Esophagus (tissue), 2 donors: ENCODE data around the gene GPR39. TPM values are rescaled to one million over a fixed set of nuclear protein-coding genes. Genes with fewer than 3 reads are reported as not detected.

Experiments used
- H3K27ac ChIP-seq, 2 donors: one replicate each; pipeline ENCODE4 v1.5.1; 2013; ENCODE audit warnings: low read depth in 2 of 2, mild to moderate bottlenecking in 2 of 2, inconsistent platforms in 1 of 2, low read length in 1 of 2, moderate library complexity in 1 of 2
- H3K27me3 ChIP-seq, 2 donors: one replicate each; pipeline ENCODE4 v1.6.1; 2013; ENCODE audit warnings: low read length in 2 of 2, control low read depth in 1 of 2, mild to moderate bottlenecking in 1 of 2; ENCODE audit not compliant: insufficient read depth in 2 of 2, control insufficient read depth in 1 of 2
- H3K36me3 ChIP-seq, 2 donors: one replicate each; pipeline ENCODE4 v1.6.1; 2013; ENCODE audit warnings: low read length in 1 of 2; ENCODE audit not compliant: control insufficient read depth in 2 of 2, insufficient read depth in 2 of 2
- H3K4me1 ChIP-seq, 2 donors: one replicate each; pipeline ENCODE4 v1.6.1; 2013; ENCODE audit warnings: low read length in 1 of 2; ENCODE audit not compliant: control insufficient read depth in 2 of 2, insufficient read depth in 2 of 2
- H3K4me3 ChIP-seq, 2 donors: one replicate each; pipeline ENCODE4 v1.5.1; 2013; ENCODE audit warnings: low read length in 2 of 2, mild to moderate bottlenecking in 2 of 2, low read depth in 1 of 2, moderate library complexity in 1 of 2
- H3K9me3 ChIP-seq, 2 donors: one replicate each; pipeline ENCODE4 v1.6.1; 2013; ENCODE audit warnings: mild to moderate bottlenecking in 2 of 2, low read depth in 1 of 2, low read length in 1 of 2, moderate library complexity in 1 of 2; ENCODE audit not compliant: control insufficient read depth in 2 of 2, insufficient read depth in 1 of 2
- WGBS, 2 donors: extraction: QIAGEN DNeasy Blood & Tissue Kit; methylation state at CpG; one replicate each; pipeline ENCODE4 v1.1.7; 2013; 5-methylcytosine and 5-hydroxymethylcytosine counted together
- polyA plus RNA-seq, 2 donors: library from polyadenylated mRNA; stranded (reverse); fragments of 200-250 nt; gene quantifications; one replicate each; pipeline ENCODE4 v1.2.3, GENCODE V29; 2013
- donor health status: healthy with polysubstance abuse.
- donor health status: Bipolar disorder and iron deficiency.

GPR39 gene
- polyA plus RNA-seq, 2 donors, result 0.65 to 0.93 TPM

DNA sequence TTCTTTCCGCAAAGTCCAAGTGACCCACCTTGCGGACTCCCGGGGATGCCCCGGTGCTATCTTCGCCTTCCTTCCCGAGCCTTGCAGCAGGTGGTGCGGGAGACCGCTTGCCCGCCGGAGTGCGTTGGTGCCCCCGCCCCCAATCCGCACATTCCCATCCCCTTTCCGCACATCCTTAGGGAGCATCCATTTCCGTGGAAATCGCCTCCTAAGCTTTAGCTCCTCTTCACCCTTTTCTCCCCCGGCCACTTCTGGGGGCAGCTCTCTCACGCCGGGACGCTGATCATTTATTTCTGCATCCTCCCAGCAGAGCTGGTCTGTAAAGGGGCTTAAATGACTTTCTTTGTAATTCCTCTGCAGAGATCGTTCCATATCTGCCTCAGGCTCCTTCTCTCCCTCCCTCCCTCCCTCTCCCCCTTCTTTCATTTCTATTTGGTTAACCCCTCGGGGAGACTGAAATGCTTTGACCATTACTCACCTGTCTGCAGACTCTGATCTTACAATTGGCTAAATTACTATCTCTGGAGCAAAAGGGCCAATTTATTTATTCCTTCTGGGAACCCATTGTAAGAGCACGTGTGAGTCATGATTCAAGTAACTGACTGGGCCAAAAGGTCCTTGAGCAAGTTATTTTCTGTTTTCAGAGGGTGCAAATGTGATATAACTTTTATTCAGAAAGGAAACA is 254.7 kb downstream of the GPR39 start:
- Histone ChIP-seq H3K27ac (no peak overlapping the region), H3K36me3 (no peaks in the 10 kb centered on the region), H3K4me1 (peaks cover 9 to 21% of the 10 kb centered on the region in 2 donors), H3K4me3 (peak overlapping the region; percentile 38 to 46), H3K27me3 (peaks cover 0 to 12% of the 10 kb centered on the region in 2 donors), H3K9me3 (no peaks in the 10 kb centered on the region)
- 18 to 20% methylated on average over 23 of the region's 23 CpGs for WGBS, 2 donors

DNA sequence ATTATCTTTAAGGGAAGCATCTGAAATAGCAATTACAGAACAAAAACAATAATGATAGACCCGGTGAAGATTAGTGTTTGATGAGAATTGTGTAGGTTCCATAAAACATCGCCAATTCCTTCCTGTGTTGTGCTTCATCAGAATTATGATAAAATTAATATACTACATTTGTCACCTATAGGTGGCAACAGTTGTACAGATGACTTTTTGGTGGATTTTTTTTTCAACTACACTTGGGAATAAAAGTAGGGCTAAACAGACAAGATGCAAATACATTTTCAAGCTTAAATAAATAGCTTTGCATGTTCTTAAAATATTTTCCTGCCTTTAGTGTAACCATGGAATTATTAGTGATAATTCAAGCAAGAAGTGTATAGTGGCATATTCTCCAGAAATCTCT is 260.4 kb downstream of the GPR39 start:
- Histone ChIP-seq H3K9me3 (no peaks in the 10 kb centered on the region), H3K4me3 (no peak overlapping the region), H3K27ac (no peak overlapping the region), H3K27me3 (no peaks in the 10 kb centered on the region), H3K36me3 (no peaks in the 10 kb centered on the region), H3K4me1 (no peaks in the 10 kb centered on the region)
- 59 to 65% methylated on average over 2 of the region's 2 CpGs for WGBS, 2 donors

DNA sequence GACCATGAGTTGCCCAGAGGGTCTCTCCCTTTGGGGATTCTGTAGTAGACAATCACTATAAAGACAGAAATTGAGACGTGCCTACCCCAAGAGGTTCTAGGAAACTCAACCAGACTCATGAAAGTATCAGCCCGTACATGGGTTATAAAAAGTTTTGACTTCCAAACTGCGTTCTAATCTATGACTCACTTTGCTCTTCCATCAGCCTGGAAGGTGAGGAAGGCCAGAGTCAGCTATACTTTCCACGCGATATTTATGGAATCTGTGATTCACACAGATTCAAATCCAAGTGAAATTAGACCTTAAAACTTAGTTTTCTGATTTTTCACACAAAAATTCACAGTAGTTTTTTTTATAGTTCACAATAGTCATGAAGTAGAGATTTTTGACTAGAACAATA is 261.1 kb downstream of the GPR39 start:
- H3K27ac ChIP-seq, result no peak overlapping the region
- H3K9me3 ChIP-seq, result no peaks in the 10 kb centered on the region
- H3K4me1 ChIP-seq, result no peaks in the 10 kb centered on the region
- no peaks in the 10 kb centered on the region for H3K36me3 ChIP-seq
- no peak overlapping the region for H3K4me3 ChIP-seq
- no peaks in the 10 kb centered on the region for H3K27me3 ChIP-seq
- 89 to 90% methylated on average over 5 of the region's 5 CpGs for whole genome bisulfite sequencing, 2 donors

DNA sequence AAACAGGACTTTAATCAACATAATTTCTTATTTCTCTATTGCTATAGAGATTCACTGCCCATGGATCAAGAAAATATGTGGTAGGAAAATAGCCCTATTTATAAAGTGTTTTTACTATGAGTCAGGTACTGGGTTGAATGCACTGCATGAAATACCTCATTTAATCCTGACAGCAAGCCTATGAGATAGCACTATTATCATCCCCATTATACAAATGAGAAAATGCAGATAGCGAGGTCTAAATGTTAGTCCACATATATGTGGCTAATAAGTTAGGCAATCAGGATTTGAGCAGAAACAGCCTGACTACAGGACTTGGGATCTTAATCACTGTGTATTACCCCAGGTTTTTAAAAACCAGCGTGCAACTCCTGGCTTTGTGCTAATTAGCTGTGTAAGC is 261.9 kb downstream of the GPR39 start:
- Histone ChIP-seq H3K4me3 (no peak overlapping the region), H3K27me3 (no peaks in the 10 kb centered on the region), H3K36me3 (no peaks in the 10 kb centered on the region), H3K27ac (no peak overlapping the region), H3K9me3 (no peaks in the 10 kb centered on the region), H3K4me1 (no peaks in the 10 kb centered on the region)
- WGBS, 2 donors, result 92 to 93% methylated on average over 2 of the region's 2 CpGs

DNA sequence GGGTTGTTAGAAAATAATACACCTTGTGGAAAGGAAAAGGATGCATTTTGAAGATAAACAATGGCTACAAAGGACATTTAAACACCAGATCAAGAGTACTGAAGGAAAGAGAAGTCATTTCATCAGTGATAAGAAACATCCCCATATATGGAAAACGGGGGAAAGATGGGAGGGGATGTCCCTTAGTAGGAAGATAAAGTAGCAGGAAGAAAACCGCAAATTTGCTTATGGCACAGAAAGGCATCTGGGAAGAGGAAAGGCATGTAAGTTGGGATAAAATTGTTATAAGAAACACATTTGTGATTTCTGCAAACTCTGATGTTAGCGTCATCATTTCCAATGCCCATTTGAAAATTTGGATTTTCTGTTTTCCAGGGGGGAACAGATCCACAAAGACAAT is 263.9 kb downstream of the GPR39 start:
- no peak overlapping the region for H3K4me3 ChIP-seq
- H3K27ac ChIP-seq, result no peak overlapping the region
- H3K27me3 ChIP-seq, result no peaks in the 10 kb centered on the region
- no peaks in the 10 kb centered on the region for H3K36me3 ChIP-seq
- H3K4me1 ChIP-seq, result no peaks in the 10 kb centered on the region
- 79 to 84% methylated on average over 3 of the region's 3 CpGs for WGBS, 2 donors
- no peaks in the 10 kb centered on the region for H3K9me3 ChIP-seq

DNA sequence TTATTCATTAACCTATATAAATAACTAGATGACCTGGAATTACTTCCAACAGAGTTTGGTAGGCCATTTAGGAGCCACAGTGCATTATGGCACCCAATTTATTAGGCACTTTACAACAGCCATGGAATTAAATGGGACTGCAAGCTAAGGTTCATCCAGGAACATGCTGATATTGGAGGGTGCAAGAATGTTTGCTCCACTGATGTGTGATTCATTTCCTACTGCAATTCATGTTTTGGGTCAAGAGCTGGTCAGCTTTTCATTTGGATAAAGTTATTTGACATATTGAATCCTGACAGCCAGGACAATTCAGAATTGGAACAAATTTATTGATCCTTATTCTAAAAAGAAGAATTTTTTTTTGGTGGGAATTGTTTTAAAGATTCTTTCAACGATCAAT is 265.2 kb downstream of the GPR39 start:
- 88 to 97% methylated on average over 1 of the region's 1 CpG for WGBS, 2 donors
- H3K4me3 ChIP-seq, result no peak overlapping the region
- no peak overlapping the region for H3K27ac ChIP-seq
- no peaks in the 10 kb centered on the region for H3K27me3 ChIP-seq
- no peaks in the 10 kb centered on the region for H3K9me3 ChIP-seq
- H3K36me3 ChIP-seq, result no peaks in the 10 kb centered on the region
- no peaks in the 10 kb centered on the region for H3K4me1 ChIP-seq

DNA sequence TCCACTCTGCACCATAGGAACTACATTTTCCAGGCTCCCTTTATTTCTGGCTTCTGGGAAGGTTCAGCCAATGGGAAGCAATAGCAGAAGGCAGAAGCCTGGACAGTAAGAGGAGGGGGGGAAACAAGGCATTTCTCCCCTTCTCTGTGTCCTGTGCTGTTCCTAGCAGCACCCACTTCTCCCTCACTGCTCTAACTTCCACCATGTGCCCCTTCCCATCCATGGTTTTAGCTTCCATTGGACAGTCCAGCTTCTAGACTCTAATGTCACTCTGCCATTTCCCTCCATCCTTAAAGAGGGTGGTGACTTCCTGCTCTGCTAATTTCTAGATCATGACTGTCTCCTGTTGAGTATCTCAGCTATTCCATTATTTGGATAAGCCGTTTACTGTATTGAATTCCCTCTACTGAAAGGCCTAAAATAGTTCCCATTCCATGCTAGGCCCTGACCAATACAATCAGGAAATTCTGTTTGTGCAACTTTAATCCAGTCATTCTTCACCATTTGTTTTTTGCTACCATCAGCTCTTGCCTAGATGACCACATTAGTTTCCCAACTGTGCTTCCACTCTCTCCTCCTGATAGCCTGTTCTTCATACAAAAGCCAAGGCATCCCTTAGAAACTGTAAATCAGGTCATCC is 274.2 kb downstream of the GPR39 start:
- no peaks in the 10 kb centered on the region for H3K27me3 ChIP-seq
- no peaks in the 10 kb centered on the region for H3K9me3 ChIP-seq
- no peaks in the 10 kb centered on the region for H3K36me3 ChIP-seq
- no peaks in the 10 kb centered on the region for H3K4me1 ChIP-seq
- H3K4me3 ChIP-seq, result no peak overlapping the region
- 63 to 69% methylated on average over 1 of the region's 1 CpG for WGBS, 2 donors
- no peak overlapping the region for H3K27ac ChIP-seq

DNA sequence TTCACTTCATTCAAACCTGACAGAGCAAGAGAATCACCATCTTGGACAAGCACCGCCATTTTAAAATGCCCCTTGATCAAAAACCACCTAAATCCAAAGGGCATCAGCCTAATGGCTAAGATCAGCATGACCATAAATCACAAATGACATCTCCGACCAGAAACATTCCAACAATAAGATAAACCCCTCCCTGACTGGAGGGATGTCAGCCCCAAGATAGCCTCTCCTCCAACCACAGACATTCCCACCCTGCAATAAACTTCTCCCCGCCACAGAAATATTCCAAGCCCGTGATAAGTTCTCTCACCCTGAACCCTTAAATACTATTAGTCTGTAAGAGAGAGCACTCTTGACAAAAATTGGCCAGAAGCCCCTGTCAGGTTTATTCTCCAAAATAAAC is 275.0 kb downstream of the GPR39 start:
- Histone ChIP-seq H3K4me3 (no peak overlapping the region), H3K27me3 (no peaks in the 10 kb centered on the region), H3K9me3 (no peaks in the 10 kb centered on the region), H3K36me3 (no peaks in the 10 kb centered on the region), H3K4me1 (no peaks in the 10 kb centered on the region), H3K27ac (no peak overlapping the region)
- WGBS, 2 donors, result 89 to 90% methylated on average over 4 of the region's 4 CpGs

DNA sequence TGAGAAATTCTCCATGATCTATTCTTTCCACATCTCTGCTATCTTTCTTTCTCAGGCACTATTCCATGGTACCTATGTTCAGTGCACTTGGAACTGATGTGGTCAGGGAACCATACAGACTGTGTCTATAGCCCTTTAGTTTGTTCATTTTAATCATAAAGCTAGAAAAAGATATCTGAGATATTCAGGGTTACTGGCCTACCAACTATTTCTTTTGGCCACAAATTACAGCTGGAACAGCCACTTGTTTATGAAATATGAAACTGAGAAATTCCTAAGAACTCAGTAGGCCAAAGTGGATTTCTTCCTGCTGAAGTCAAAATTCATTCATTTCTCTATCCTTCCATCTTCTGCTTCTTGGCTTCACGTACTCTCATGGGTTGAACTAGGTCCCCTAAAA is 276.2 kb downstream of the GPR39 start:
- Histone ChIP-seq H3K27ac (no peak overlapping the region), H3K27me3 (no peaks in the 10 kb centered on the region), H3K4me1 (no peaks in the 10 kb centered on the region), H3K4me3 (no peak overlapping the region), H3K9me3 (no peaks in the 10 kb centered on the region), H3K36me3 (no peaks in the 10 kb centered on the region)
- WGBS, 2 donors, result 84 to 91% methylated on average over 1 of the region's 1 CpG
